DND-41 (cell line): Measurements from ENCODE around the gene USP6.

ENCODE experiments used
- CTCF ChIP-seq: IDR thresholded peaks from 2 replicates; pipeline ENCODE4 v1.5.1; 2012; ENCODE audit warnings: borderline replicate concordance, low read length, moderate library complexity, mild to moderate bottlenecking; ENCODE audit not compliant: poor library complexity, severe bottlenecking; ENCODE audit errors: extremely low read depth
- EZH2 ChIP-seq: IDR thresholded peaks from 3 replicates; pipeline ENCODE4 v1.6.1; 2012; ENCODE audit warnings: borderline replicate concordance, low read depth, mild to moderate bottlenecking, moderate library complexity, low read length, inconsistent platforms; ENCODE audit not compliant: severe bottlenecking

- no peak for TF ChIP-seq EZH2
- TF ChIP-seq CTCF: no peak
Observed at GRCh38 chr17:5210614-5211252, 94.9 kb downstream of the USP6 start.
